Measurements from ENCODE around the gene CCHCR1. TPM values are rescaled to one million over a fixed set of nuclear protein-coding genes. Genes with fewer than 3 reads are reported as not detected.

Gene CCHCR1
- total and polyA plus RNA-seq, 2 of the 8 experiments (the other 6 are each of a cell fraction or from before 2014, with no cell fraction given), result 20.9 to 38.0 TPM

DNA sequence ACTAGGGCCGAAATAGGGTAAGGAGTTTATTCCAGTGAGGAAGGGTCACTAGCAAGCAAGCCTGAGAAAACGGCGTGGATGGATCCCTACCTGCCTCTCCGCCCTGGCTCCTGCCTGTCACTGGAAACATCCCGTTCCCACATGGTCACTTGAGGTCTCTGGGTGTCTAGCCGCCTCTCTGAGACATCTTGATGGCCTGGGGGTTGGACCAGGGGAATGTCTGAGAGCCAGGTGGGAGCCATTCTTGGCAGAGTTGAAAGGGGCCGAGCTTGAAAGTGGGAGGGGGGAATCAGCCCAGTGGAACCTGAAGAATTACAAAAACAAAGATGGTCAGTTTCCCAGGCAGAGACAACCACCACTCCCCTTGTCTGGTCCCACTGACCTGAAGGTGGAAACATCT is 961 bp downstream of the CCHCR1 start (continued):
- TF ChIP-seq, protein P1, sequence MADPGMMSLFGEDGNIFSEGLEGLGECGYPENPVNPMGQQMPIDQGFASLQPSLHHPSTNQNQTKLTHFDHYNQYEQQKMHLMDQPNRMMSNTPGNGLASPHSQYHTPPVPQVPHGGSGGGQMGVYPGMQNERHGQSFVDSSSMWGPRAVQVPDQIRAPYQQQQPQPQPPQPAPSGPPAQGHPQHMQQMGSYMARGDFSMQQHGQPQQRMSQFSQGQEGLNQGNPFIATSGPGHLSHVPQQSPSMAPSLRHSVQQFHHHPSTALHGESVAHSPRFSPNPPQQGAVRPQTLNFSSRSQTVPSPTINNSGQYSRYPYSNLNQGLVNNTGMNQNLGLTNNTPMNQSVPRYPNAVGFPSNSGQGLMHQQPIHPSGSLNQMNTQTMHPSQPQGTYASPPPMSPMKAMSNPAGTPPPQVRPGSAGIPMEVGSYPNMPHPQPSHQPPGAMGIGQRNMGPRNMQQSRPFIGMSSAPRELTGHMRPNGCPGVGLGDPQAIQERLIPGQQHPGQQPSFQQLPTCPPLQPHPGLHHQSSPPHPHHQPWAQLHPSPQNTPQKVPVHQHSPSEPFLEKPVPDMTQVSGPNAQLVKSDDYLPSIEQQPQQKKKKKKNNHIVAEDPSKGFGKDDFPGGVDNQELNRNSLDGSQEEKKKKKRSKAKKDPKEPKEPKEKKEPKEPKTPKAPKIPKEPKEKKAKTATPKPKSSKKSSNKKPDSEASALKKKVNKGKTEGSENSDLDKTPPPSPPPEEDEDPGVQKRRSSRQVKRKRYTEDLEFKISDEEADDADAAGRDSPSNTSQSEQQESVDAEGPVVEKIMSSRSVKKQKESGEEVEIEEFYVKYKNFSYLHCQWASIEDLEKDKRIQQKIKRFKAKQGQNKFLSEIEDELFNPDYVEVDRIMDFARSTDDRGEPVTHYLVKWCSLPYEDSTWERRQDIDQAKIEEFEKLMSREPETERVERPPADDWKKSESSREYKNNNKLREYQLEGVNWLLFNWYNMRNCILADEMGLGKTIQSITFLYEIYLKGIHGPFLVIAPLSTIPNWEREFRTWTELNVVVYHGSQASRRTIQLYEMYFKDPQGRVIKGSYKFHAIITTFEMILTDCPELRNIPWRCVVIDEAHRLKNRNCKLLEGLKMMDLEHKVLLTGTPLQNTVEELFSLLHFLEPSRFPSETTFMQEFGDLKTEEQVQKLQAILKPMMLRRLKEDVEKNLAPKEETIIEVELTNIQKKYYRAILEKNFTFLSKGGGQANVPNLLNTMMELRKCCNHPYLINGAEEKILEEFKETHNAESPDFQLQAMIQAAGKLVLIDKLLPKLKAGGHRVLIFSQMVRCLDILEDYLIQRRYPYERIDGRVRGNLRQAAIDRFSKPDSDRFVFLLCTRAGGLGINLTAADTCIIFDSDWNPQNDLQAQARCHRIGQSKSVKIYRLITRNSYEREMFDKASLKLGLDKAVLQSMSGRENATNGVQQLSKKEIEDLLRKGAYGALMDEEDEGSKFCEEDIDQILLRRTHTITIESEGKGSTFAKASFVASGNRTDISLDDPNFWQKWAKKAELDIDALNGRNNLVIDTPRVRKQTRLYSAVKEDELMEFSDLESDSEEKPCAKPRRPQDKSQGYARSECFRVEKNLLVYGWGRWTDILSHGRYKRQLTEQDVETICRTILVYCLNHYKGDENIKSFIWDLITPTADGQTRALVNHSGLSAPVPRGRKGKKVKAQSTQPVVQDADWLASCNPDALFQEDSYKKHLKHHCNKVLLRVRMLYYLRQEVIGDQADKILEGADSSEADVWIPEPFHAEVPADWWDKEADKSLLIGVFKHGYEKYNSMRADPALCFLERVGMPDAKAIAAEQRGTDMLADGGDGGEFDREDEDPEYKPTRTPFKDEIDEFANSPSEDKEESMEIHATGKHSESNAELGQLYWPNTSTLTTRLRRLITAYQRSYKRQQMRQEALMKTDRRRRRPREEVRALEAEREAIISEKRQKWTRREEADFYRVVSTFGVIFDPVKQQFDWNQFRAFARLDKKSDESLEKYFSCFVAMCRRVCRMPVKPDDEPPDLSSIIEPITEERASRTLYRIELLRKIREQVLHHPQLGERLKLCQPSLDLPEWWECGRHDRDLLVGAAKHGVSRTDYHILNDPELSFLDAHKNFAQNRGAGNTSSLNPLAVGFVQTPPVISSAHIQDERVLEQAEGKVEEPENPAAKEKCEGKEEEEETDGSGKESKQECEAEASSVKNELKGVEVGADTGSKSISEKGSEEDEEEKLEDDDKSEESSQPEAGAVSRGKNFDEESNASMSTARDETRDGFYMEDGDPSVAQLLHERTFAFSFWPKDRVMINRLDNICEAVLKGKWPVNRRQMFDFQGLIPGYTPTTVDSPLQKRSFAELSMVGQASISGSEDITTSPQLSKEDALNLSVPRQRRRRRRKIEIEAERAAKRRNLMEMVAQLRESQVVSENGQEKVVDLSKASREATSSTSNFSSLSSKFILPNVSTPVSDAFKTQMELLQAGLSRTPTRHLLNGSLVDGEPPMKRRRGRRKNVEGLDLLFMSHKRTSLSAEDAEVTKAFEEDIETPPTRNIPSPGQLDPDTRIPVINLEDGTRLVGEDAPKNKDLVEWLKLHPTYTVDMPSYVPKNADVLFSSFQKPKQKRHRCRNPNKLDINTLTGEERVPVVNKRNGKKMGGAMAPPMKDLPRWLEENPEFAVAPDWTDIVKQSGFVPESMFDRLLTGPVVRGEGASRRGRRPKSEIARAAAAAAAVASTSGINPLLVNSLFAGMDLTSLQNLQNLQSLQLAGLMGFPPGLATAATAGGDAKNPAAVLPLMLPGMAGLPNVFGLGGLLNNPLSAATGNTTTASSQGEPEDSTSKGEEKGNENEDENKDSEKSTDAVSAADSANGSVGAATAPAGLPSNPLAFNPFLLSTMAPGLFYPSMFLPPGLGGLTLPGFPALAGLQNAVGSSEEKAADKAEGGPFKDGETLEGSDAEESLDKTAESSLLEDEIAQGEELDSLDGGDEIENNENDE (IDR thresholded peaks at IDR 0.05; ENCODE audit: insufficient replicate concordance, low read length), result no peak
- TF ChIP-seq CEBPB (IDR thresholded peaks at IDR 0.05; ENCODE audit: low read depth, low read length) (no peak), POLR2AphosphoS5 (IDR thresholded peaks at IDR 0.05; ENCODE audit: low read depth, low read length) (no peak), ASH2L (IDR thresholded peaks at IDR 0.05; ENCODE audit: low read length) (no peak), TCF12 (IDR thresholded peaks at IDR 0.05; ENCODE audit: low read depth, low read length) (no peak), RFX5 (IDR thresholded peaks at IDR 0.05; ENCODE audit: borderline replicate concordance, low read depth, low read length) (no peak), KDM4A (IDR thresholded peaks at IDR 0.05; ENCODE audit: low read depth, low read length, severe bottlenecking) (no peak)
- TF ChIP-seq, protein P2, sequence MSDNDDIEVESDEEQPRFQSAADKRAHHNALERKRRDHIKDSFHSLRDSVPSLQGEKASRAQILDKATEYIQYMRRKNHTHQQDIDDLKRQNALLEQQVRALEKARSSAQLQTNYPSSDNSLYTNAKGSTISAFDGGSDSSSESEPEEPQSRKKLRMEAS (IDR thresholded peaks at IDR 0.05), result no peak
- TF ChIP-seq, protein P3, sequence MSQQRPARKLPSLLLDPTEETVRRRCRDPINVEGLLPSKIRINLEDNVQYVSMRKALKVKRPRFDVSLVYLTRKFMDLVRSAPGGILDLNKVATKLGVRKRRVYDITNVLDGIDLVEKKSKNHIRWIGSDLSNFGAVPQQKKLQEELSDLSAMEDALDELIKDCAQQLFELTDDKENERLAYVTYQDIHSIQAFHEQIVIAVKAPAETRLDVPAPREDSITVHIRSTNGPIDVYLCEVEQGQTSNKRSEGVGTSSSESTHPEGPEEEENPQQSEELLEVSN (IDR thresholded peaks at IDR 0.05), result no peak
